SK-N-SH treated with all-trans-retinoic acid at 6 μM for 48 hours (cell line): ENCODE results near the gene ECI1.

ENCODE experiments used
- ATAC-seq: fragments of 200-7000 bp; cut with Tn5 transposase; 3 replicates; pipeline ENCODE4 v1.9.1; 2020; ENCODE audit warnings: mild to moderate bottlenecking, moderate library complexity
- ARNTL ChIP-seq: fragments of 450-650 bp; formaldehyde crosslinking; IDR thresholded peaks from 2 replicates; pipeline ENCODE4 v1.5.0; 2020; ENCODE audit warnings: low read depth, mild to moderate bottlenecking, moderate library complexity, borderline replicate concordance
- CSDC2 ChIP-seq: fragments of 250-450 bp; sonication (Bioruptor Pico); IDR thresholded peaks from 2 replicates; pipeline ENCODE4 v1.5.0; 2020; ENCODE audit warnings: mild to moderate bottlenecking, moderate library complexity
- ESRRG ChIP-seq: fragments of 250-450 bp; sonication (Bioruptor Pico); IDR thresholded peaks from 2 replicates; pipeline ENCODE4 v1.6.1; 2021; ENCODE audit warnings: mild to moderate bottlenecking
- GLIS3 ChIP-seq: fragments of 250-450 bp; sonication (Bioruptor Pico); IDR thresholded peaks from 2 replicates; pipeline ENCODE4 v1.5.0; 2020; ENCODE audit warnings: mild to moderate bottlenecking, moderate library complexity
- OSR1 ChIP-seq: fragments of 250-450 bp; sonication (Bioruptor Pico); IDR thresholded peaks from 2 replicates; pipeline ENCODE4 v1.8.0; 2022; ENCODE audit warnings: moderate library complexity, mild to moderate bottlenecking, inconsistent platforms
- PPARA ChIP-seq: fragments of 250-450 bp; sonication (Bioruptor Pico); IDR thresholded peaks from 2 replicates; pipeline ENCODE4 v1.5.0; 2020; ENCODE audit warnings: mild to moderate bottlenecking, borderline replicate concordance
- RARB ChIP-seq: fragments of 250-450 bp; sonication (Bioruptor Pico); IDR thresholded peaks from 2 replicates; pipeline ENCODE4 v1.8.0; 2021; ENCODE audit warnings: mild to moderate bottlenecking, moderate library complexity
- SNAI2 ChIP-seq: fragments of 250-450 bp; sonication (Bioruptor Pico); IDR thresholded peaks from 2 replicates; pipeline ENCODE4 v1.5.0; 2020; ENCODE audit warnings: mild to moderate bottlenecking, moderate library complexity
- TCF4 ChIP-seq: fragments of 250-450 bp; sonication (Bioruptor Pico); IDR thresholded peaks from 2 replicates; pipeline ENCODE4 v1.8.0; 2021; ENCODE audit warnings: mild to moderate bottlenecking, moderate library complexity, borderline replicate concordance
- TOX ChIP-seq: fragments of 250-450 bp; sonication (Bioruptor Pico); IDR thresholded peaks from 2 replicates; pipeline ENCODE4 v1.8.0; 2021; ENCODE audit warnings: mild to moderate bottlenecking, moderate library complexity, borderline replicate concordance
- ZC3H10 ChIP-seq: fragments of 250-450 bp; sonication (Bioruptor Pico); IDR thresholded peaks from 2 replicates; pipeline ENCODE4 v1.5.1; 2021; ENCODE audit warnings: mild to moderate bottlenecking, moderate library complexity
- ZFP3 ChIP-seq: fragments of 250-450 bp; sonication (Bioruptor Pico); IDR thresholded peaks from 2 replicates; pipeline ENCODE4 v1.5.0; 2020; ENCODE audit warnings: mild to moderate bottlenecking, moderate library complexity
- ZNF70 ChIP-seq: fragments of 450-650 bp; formaldehyde crosslinking; IDR thresholded peaks from 2 replicates; pipeline ENCODE4 v1.5.0; 2020; ENCODE audit warnings: mild to moderate bottlenecking, moderate library complexity
- ZNF8 ChIP-seq: fragments of 450-650 bp; formaldehyde crosslinking; IDR thresholded peaks from 2 replicates; pipeline ENCODE4 v1.5.0; 2020; ENCODE audit warnings: mild to moderate bottlenecking, moderate library complexity
- TF ChIP-seq, protein P1 (sequence below): fragments of 250-450 bp; sonication (Bioruptor Pico); IDR thresholded peaks from 2 replicates; pipeline ENCODE4 v1.8.0; 2021; ENCODE audit warnings: low read depth, mild to moderate bottlenecking, moderate library complexity, borderline replicate concordance
- TF ChIP-seq, protein P2 (sequence below): fragments of 250-450 bp; sonication (Bioruptor Pico); IDR thresholded peaks from 2 replicates; pipeline ENCODE4 v1.5.1; 2021; ENCODE audit warnings: mild to moderate bottlenecking, moderate library complexity
- TF ChIP-seq, protein P3 (sequence below): fragments of 250-450 bp; sonication (Bioruptor Pico); IDR thresholded peaks from 2 replicates; pipeline ENCODE4 v1.5.0; 2020; ENCODE audit warnings: mild to moderate bottlenecking, moderate library complexity
- TF ChIP-seq, protein P4 (sequence below): fragments of 250-450 bp; sonication (Bioruptor Pico); IDR thresholded peaks from 2 replicates; pipeline ENCODE4 v1.8.0; 2020; ENCODE audit warnings: mild to moderate bottlenecking, moderate library complexity, borderline replicate concordance
- TF ChIP-seq, protein P5 (sequence below): fragments of 250-450 bp; sonication (Bioruptor Pico); IDR thresholded peaks from 2 replicates; pipeline ENCODE4 v1.5.1; 2020; ENCODE audit warnings: low read depth, mild to moderate bottlenecking, moderate library complexity

Gene ECI1

DNA sequence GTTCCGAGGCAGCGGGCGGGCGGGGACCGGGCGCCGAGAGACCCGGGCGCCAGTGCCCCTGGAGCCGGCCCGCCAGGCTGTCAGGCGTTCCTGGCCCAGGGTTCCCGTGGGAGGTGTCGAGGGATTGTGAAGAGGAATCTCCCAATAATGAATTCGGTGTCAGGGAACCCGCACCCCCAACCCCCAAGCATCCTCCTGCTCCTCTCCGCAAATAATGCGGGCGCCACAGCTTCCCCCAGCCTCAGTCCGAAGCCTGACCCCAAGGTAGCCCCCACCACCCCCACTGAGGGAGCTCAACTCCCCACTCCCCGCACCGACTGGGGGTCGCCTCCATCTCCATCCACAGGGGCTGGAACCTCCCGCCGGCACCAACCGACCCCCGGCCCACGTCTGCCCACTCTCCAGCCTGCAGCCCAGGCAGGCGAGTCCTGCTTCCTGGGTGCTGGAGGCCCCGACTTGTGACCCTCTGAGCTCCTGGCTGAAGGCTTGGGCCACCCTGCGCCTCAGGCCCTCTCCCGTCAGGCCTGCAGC lies 54.3 kb downstream of the ECI1 start (continued):
- TF ChIP-seq, protein P1, sequence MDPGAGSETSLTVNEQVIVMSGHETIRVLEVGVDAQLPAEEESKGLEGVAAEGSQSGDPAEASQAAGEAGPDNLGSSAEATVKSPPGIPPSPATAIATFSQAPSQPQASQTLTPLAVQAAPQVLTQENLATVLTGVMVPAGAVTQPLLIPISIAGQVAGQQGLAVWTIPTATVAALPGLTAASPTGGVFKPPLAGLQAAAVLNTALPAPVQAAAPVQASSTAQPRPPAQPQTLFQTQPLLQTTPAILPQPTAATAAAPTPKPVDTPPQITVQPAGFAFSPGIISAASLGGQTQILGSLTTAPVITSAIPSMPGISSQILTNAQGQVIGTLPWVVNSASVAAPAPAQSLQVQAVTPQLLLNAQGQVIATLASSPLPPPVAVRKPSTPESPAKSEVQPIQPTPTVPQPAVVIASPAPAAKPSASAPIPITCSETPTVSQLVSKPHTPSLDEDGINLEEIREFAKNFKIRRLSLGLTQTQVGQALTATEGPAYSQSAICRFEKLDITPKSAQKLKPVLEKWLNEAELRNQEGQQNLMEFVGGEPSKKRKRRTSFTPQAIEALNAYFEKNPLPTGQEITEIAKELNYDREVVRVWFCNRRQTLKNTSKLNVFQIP (CRISPR knock-in tag), result no peak
- no peak for TF ChIP-seq ZNF70 (CRISPR knock-in tag)

DNA sequence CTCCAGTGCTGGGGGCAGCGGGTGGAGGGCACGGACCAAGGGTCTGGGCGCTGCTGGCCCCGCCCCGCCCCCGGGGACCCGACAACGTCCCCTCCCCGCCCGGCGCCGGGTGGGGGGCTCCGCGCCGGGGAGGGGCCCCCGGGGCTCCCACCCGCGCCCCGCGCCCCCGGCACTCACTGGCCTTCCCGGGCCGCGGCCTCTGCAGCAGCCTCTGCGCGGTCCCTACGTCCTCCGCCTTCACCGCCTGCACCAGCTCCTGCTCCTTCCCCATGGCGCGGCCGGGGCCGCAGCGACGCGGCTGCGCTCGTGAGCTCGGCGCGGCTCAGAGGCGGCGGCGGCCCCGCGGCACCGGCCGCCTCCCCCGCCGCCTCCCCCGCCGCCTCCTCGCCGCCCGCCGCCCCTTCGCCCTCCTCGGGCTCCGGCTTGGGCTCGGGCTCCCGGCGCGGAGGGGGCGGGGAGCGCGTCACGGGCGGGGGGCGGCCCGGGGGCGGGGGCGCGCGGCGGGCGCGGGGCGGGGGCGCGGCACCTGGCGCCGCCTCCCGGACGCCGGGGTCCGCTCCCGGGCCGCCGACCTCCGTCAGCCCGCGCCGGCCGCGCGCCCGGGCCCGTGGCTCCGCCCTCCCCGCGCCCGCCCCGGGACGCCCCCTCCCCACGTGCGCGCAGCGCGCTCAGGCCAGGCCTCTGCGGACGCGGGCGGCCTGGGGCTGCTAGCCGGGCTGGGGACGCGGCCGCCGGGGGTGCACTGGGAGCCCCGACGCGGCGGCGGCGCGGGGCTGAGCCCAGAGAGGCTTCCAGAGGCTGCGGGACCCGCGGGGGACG lies 55.0 kb downstream of the ECI1 start, which contains the start of gene CASKIN1:
Gene CASKIN1, minus strand, starts transcription at position 444 of the 819 bp plus-strand sequence. Its CDS starts 173 bp downstream, at position 271.
- TF ChIP-seq, protein P2, sequence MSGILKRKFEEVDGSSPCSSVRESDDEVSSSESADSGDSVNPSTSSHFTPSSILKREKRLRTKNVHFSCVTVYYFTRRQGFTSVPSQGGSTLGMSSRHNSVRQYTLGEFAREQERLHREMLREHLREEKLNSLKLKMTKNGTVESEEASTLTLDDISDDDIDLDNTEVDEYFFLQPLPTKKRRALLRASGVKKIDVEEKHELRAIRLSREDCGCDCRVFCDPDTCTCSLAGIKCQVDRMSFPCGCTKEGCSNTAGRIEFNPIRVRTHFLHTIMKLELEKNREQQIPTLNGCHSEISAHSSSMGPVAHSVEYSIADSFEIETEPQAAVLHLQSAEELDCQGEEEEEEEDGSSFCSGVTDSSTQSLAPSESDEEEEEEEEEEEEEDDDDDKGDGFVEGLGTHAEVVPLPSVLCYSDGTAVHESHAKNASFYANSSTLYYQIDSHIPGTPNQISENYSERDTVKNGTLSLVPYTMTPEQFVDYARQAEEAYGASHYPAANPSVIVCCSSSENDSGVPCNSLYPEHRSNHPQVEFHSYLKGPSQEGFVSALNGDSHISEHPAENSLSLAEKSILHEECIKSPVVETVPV, result no peak
- TF ChIP-seq ARNTL (CRISPR knock-in tag), result no peak
- TF ChIP-seq SNAI2 (CRISPR knock-in tag), result no peak
- TF ChIP-seq TOX (CRISPR knock-in tag), result no peak
- TF ChIP-seq GLIS3 (CRISPR knock-in tag), result no peak
- TF ChIP-seq ZNF70 (CRISPR knock-in tag), result no peak
- no peak for TF ChIP-seq TCF4 (CRISPR knock-in tag)
- TF ChIP-seq, protein P3, sequence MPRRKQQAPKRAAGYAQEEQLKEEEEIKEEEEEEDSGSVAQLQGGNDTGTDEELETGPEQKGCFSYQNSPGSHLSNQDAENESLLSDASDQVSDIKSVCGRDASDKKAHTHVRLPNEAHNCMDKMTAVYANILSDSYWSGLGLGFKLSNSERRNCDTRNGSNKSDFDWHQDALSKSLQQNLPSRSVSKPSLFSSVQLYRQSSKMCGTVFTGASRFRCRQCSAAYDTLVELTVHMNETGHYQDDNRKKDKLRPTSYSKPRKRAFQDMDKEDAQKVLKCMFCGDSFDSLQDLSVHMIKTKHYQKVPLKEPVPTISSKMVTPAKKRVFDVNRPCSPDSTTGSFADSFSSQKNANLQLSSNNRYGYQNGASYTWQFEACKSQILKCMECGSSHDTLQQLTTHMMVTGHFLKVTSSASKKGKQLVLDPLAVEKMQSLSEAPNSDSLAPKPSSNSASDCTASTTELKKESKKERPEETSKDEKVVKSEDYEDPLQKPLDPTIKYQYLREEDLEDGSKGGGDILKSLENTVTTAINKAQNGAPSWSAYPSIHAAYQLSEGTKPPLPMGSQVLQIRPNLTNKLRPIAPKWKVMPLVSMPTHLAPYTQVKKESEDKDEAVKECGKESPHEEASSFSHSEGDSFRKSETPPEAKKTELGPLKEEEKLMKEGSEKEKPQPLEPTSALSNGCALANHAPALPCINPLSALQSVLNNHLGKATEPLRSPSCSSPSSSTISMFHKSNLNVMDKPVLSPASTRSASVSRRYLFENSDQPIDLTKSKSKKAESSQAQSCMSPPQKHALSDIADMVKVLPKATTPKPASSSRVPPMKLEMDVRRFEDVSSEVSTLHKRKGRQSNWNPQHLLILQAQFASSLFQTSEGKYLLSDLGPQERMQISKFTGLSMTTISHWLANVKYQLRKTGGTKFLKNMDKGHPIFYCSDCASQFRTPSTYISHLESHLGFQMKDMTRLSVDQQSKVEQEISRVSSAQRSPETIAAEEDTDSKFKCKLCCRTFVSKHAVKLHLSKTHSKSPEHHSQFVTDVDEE (CRISPR knock-in tag), result no peak
- no peak for TF ChIP-seq ESRRG (CRISPR knock-in tag)
- TF ChIP-seq, protein P4, sequence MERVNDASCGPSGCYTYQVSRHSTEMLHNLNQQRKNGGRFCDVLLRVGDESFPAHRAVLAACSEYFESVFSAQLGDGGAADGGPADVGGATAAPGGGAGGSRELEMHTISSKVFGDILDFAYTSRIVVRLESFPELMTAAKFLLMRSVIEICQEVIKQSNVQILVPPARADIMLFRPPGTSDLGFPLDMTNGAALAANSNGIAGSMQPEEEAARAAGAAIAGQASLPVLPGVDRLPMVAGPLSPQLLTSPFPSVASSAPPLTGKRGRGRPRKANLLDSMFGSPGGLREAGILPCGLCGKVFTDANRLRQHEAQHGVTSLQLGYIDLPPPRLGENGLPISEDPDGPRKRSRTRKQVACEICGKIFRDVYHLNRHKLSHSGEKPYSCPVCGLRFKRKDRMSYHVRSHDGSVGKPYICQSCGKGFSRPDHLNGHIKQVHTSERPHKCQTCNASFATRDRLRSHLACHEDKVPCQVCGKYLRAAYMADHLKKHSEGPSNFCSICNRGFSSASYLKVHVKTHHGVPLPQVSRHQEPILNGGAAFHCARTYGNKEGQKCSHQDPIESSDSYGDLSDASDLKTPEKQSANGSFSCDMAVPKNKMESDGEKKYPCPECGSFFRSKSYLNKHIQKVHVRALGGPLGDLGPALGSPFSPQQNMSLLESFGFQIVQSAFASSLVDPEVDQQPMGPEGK (CRISPR knock-in tag), result no peak
- ATAC-seq, result peak; percentile 32; the same call in 2 of the 3 replicates

DNA sequence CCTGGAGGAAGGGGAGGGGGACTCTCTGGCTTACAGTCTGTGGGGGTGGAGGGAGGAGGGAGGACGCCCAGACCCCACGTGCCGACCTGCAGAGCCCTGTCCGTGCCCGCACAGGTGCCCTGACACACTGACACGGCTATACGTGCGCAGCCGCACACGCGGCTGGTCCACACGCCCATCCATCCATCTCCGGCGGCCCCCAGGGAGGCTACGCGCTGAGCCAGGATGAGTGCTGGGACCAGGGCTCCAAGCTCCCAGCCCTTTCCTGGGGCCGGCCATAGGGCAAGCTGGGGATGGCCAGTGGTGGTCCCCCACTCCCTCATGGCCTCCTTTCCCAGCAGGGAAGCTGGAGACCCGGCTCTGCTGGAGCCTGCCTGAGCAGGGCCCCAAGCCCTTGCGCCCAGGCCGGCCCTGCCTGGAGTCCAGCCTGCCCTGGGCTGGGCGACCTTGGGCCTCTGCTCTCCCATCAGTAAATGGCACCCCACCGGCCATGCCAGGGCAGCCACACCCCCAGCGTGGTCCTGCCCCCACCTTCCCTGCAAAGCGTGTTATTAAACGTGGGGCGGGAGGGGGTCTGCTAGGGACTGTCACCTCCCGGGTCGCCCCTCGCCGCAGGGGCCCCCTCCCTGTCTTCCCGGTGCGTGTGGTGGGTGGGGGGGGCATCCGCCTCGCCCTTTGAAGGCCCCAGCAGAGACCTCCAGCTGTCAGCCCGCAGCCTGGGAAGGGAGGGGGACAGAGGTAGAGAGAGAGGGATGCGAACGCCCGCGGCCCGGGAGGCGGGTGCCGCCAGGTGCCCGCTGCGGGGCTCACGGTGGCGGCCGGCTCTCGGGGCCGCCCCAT lies 55.8 kb downstream of the ECI1 start:
- peak; percentile 30 for ATAC-seq
- TF ChIP-seq, protein P5, sequence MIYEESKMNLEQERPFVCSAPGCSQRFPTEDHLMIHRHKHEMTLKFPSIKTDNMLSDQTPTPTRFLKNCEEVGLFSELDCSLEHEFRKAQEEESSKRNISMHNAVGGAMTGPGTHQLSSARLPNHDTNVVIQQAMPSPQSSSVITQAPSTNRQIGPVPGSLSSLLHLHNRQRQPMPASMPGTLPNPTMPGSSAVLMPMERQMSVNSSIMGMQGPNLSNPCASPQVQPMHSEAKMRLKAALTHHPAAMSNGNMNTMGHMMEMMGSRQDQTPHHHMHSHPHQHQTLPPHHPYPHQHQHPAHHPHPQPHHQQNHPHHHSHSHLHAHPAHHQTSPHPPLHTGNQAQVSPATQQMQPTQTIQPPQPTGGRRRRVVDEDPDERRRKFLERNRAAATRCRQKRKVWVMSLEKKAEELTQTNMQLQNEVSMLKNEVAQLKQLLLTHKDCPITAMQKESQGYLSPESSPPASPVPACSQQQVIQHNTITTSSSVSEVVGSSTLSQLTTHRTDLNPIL (CRISPR knock-in tag), result no peak
- TF ChIP-seq CSDC2, result no peak
- no peak for TF ChIP-seq ESRRG (CRISPR knock-in tag)
- TF ChIP-seq, protein P2, result no peak
- no peak for TF ChIP-seq TOX (CRISPR knock-in tag)
- TF ChIP-seq PPARA (CRISPR knock-in tag), result no peak
- TF ChIP-seq, protein P1 (CRISPR knock-in tag), result no peak
- TF ChIP-seq OSR1 (CRISPR knock-in tag), result no peak
- TF ChIP-seq ZFP3, result no peak
- TF ChIP-seq ZC3H10 (CRISPR knock-in tag), result no peak
- no peak for TF ChIP-seq RARB (CRISPR knock-in tag)
- TF ChIP-seq ZNF8, result no peak
